NCI-H774 (cell line): ENCODE data around the gene KISS1R.
"Not testable (repeated sequence)": the region's sequence is repeated elsewhere in the genome, so short reads cannot be mapped to it uniquely, and the experiment has no call there.

Source experiments
- DNase-seq: peaks from one replicate; lab custom pipeline; 2025; lab: John Stamatoyannopoulos, UW

KISS1R gene

DNA sequence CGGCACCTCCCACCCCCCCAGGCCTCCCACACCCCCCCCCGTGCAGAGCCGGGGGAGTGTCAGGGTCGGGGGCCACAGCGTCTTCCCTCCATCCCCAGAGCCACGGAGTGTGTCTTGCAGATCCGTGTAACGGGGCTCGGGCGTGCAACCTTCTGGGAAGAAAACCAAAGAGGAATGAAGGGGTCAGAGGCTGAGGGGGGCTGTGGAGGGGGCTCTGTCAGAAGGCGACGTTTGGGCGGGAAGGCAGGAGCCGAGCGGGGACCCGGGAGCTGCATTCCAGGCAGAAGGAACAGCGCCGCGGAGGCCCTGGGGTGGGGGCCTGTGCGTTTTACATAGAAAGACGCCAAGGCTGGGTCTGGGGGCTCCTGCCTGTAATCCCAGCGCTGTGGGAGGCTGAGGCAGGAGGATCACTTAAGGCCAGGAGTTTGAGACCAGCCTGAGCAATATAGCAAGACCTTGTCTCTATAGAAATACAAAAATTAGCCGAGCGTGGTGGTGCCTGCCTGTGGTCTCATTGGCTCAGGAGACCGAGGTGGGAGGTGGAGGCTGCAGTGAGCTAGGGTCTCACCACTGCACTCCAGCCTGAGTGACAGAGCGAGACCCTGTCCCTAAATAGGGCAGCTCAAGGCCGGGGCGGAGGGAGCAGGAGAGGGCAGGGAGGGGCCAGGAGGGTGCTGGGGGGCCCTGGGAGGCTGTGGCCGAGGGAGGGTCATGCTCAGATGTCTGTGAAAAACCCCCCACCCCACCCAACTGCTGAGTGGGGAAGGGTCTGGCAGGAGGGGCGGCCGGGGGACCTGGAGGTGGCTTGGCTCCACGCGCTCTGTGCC is 36.5 kb downstream of the KISS1R start:
- no peak for DNase-seq

DNA sequence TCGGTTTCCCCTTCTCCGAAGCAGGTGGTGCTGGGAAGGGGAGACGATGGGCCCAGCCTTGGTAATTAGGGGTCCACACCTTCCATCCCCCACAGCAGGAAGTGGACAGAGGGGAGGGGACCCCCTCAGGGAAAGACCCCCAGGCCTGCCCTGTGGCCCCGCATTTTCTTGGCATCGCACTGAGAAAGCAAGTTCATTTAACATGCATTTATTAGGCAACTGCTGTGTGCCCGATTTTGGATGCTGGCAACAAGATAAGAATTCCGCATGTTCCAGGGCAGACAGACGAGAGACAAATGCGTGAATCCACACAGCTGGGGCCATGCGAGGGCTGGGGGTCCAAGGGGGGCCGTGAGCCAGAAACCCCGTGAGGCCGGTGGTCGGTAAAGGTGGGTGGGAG is 37.1 kb downstream of the KISS1R start:
- no peak for DNase-seq

DNA sequence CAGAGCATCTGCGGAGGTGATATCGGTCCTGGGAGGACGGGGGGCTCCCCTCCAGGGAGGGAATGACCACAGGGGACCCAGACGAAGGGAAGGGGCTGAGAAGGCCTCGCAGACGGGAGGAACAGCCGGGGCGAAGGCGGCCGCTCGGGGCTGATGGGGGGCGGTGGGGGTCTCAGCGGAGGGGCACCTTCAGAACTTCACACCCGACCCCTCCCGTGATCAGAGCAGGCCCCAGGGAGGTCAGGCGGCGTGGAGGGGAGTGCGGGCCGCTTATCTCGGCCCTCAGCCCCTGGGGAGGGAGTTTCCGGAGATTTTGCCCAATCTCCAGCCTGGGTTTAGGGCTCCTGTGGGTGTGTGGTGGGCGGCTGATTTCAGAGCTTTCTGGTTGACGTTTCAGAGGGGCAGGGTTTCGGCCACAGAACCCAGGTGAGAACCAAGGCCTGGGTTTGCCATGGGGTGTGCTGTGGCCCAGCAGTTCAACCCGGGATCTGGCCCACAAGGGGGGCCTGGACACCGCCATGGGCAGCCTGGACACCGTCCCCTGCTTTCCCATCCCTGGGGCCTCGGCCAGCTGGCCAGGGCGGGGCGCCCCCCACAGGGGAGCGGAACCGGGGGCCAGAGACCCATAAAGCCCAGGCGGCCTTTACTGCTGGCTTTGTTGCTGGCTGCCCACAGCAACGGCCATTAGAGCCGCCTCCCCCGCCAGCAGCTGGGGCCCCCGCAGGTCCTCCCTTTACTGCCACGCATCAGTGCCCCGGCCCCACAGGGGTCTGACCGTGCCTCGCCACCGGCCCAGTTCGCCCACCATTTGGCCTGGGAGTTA is 37.8 kb downstream of the KISS1R start:
- no peak for DNase-seq

DNA sequence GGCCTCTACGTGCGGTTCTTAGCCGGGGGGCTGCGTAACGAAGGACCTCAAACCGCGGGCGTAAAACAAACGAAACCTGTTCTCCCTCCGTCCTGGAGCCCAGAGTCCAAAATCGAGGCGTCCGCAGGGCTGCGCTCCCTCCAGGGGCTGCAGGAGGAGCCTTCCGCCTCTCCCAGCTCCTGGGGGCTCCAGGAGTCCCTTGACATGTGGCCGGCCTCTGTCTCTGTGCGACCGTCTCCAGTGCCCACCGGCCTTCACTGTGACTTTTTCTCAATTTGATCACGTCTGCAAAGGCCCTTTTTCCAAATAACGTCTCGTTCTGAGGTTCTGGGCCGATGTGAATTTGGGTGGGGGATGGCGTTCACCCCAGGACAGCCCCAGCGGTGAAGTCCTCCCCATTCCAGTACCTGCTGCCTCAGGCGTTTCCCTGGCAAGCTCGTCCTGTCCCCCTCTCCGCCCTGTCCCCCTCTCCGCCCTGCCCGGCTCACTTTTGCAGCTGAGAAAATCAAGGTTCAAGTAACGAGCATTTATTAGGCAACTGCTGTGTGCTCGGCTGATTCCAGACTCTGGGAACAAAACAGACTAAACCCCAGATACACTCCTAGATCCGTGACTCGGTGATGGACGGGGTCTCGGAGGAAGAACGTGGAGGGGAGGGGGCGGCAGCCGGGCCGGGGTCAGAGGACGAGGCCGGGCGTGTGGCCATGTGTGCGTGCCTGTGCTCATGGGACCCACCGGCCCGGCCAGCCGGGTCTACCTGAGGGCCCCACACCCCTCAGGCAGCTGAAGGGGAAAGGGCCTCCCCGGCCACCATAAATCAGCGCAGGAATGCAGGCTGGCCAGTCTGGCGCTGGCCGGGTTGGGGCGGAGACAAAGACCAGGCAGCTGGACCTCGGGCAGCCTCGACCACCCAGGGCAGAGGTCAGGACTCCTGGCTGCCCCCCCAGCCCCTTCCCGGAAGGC is 39.0 kb downstream of the KISS1R start:
- no peak for DNase-seq

DNA sequence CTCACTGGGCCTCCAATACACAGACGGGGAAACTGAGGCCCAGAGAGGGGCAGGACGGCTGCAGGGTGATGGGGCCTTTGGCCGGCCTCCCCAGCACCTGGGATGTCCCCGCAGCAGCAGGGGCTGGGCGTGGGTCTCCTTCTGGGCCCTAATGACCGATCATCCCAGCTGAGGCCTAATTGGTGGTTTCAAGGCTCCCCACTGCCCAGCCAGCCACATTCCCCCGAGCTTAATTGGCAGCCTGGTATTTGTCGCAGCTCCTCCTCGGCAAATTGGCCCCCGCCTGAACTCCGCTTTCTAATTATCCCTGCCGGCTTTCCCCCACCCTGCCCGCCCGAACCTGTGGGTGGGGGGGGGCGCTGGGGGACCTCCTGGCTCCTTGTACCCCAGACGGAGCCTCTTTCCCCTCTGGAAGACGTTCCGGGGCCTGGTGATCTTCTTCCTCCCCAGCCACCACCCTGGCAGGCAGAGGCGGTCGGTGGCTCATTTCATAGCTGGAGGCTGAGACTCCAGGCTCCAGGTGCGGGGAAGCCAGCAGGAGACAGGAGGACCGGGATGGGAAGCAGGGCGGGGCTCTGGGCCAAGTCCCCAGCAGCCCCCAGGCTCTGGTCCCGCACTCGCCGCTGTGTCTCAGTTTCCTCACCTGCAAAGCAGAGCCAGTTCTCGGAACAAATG is 39.8 kb downstream of the KISS1R start:
- DNase-seq: no peak

DNA sequence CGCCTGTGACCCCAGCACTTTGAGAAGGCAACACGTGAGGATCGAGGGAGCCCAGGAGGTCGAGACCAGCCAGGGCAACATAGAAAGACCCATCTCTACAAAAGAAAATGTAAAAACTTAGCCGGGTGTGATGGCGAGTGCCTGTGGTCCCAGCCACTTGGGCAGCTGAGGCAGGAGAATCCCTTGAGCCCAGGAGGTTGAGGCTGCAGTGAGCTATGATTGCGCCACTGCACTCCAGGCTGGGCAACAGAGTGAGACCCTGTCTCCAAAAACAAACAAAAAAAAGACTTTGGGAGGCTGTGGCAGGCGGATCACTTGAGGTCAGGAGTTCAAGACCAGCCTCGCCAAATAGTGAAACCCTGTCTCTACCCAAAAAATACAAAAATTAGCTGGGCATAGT is 40.4 kb downstream of the KISS1R start:
- not testable (repeated sequence) for DNase-seq

DNA sequence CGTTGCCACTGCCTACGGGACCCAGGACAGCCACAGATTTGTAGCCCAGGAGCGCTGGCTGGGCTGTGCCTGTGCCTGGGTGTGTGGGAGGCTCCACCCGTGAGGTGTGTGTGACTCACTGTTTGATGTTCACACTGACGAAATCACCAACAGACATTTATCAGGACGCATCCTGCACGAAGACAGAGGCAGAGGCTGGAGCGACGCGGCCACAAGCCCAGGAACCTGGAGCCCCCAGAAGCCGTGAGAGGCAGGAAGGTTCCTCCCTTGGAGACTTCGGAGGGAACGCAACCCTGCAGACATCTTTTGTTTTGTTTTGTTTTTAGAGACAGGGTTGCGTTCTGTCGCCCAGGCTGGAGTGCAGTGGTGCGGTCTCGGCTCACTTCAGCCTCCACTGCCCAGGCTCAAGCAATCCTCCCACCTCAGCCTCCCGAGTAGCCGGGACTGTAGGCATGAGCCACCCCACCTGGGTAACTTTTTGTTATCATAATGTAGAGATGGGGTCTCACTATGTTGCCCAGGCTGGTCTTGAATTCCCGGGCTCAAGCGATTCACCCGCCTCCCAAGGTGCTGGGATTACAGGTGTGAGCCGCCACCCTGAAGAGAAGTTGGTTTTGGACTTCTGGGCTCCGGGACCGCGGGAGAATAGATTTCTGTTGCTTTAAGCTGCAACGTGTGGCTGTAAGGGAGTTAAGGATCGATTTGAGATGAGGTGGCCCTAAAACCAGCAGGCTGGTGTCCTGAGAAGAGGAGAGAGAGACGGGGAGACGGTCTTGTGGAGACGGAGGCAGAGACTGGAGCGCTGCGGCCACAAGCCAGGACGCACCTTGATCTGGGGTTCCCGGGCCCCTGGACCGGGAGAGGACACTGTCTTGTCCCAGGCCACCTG is 42.1 kb downstream of the KISS1R start:
- no peak for DNase-seq

DNA sequence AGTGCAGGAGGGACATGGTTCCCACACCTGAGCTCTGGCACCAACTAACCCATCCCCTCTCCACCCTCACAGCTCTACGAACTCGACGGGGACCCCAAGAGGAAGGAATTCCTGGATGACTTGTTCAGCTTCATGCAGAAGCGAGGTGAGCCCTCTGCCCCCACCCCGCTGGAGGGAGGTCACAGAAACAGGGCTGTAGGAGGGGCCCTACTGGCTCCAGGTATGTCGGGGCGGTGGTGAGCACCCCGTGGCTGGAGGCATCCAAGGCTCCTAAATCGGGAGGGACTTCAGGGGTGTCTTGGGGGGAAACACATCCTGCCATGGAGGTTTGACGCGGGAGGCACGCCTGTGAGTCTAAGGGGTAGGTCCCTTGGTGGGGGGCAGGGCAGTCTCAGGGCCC is 42.9 kb downstream of the KISS1R start:
- DNase-seq: no peak

DNA sequence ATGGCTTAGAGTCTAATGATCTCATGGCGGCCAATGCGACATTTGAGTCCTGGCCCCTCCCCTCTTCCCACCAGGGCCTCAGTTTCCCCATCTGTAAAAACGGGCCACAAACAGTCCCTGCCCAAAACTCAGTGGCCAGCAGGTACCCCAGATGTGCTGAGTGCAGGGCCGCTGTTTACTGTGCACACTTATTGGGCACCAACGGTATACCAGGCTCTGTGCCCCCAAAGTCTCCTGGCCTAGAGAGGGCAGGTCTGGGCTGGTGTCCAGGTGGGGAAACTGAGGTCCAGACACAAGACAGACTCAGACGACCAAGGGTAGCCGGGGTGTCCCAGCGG is 43.4 kb downstream of the KISS1R start:
- DNase-seq: no peak

DNA sequence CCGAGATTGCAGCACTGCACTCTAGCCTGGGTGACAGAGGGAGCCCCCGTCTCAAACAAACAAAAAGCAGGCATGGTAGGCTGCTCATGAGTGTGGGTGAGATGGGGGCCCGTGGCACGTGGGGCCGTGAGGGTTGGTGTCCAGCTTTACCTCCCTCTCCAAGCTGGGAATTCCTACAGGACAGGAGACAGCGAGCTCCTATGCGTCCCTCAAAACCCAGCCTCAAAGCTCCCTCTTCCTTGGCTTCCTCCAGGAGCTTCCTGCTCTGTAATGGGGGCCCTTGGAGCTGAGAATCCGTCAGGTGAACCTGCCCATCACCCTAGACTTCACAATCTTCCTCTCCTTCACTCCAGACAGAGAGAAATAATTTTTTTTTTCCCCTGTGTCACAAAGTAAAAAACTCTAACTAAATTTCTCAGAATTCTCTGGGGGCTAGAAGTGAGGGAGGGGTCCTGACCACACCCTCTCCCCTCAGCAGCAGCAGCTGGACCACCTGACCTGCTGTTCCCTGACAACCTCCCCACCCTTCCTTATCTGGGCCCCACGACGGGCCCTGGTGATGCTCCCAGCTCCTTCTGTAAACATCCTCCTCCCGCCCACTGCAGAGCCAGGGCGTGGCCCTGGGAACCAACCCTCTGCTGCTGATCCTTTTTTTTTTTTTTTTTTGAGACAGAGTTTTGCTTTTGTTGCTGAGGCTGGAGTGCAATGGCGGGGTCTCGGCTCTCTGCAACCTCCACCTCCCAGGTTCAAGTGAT is 44.9 kb downstream of the KISS1R start:
- DNase-seq: no peak

DNA sequence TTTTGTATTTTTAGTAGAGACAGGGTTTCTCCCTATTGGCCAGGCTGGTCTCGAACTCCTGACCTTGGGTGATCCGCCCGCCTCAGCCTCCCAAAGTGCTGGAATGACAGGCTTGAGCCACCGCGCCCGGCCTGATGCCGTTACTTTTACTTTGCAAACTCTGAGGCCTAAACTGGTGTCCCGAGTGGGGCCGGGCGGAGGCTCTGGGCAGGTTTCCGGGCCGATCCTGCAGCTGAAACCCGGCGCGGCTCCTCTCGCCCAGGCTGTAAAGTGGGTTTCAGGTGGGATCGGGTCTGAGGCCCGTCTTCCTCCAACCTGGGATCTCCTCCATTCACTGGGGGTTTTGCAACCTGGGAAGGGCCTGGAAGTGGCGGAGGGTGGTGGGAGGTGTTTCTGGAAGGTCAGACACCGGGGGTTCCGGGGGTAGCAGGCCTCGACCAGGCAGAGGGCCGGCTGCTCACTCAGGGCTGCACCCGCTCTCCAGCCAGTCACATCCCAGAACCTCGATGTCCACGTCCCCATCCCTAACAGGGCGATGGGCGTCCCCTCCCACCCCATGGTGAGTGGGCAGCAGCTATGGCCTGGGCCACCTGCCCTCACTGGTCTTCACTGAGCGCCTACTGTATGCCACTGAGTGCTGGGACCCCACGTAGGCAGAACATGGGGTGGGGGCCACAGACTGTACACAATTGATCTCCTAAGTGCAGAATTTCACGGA is 45.7 kb downstream of the KISS1R start:
- DNase-seq: no peak

DNA sequence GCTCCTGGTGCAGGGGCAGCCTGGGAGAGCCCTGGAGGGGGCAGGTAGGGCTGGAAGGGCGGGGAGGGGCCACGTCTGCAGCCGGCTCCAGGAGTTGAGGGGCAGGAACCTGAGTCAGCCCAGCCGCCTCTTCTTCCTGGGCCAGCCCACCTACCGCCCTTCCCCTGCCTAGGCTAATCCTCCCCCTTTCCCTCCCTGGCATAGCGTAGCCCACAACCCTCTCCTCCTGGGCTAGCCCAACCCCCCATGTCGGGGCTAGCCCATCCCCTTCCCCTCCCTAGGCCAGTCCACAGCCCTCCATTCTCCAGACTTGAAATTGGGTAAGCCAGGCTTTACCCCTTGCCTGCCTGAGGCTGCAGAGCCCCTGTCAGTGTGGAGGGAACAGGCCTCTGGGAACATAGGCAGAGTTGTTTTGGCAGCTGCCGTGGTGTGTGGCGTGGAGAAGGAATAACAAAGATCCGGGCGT is 46.4 kb downstream of the KISS1R start:
- no peak for DNase-seq

DNA sequence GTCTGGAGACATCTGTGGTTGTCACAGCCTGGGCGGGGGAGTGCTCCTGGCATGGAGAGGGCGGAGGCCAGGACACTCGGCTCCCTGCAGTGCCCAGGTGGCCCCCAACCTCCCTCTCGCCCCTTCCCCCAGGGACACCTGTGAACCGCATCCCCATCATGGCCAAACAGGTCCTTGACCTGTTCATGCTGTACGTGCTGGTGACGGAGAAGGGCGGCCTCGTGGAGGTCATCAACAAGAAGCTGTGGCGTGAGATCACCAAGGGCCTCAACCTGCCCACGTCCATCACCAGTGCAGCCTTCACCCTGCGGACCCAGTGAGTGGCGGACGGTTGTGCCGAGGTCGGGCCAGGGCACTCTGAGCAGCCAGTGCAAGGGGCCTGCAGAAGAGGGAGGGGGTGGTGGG is 47.0 kb downstream of the KISS1R start:
- DNase-seq: no peak

DNA sequence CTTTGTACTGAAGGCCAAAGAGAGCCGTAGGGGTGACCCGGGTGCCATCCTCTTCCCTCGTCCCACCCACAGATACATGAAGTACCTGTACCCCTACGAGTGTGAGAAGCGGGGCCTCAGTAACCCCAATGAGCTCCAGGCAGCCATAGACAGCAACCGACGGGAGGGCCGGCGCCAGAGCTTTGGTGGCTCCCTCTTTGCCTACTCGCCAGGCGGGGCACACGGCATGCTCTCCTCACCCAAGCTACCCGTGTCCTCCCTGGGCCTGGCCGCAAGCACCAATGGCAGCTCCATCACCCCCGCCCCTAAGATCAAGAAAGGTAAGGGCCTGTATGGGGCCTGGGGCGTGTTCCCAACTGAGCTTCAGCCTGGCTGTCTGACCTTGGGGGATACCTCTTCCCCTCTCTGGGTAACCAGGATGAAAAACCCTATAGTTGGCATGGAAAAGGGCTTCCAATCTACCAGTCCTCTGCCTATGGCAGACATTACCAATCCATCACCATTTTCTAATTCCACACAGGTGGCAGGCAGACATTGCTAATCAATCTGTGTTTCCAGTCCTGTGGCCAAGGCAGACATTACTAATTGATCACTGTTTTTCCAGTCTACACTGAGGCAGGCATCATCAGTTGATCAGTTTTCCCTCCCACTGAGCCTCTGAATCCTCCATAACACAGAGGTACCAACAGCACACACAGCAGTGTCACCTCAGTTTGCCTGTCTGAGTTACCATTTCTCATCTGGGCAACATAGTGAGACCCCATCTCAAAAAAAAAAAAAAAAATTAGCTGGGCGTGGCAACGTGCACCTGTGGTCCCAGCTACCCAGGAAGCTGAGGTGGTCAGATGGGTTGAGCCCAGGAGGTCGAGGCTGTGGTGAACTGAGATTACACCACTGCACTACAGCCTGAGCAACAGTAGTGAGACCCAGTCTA is 47.9 kb downstream of the KISS1R start:
- DNase-seq: no peak

DNA sequence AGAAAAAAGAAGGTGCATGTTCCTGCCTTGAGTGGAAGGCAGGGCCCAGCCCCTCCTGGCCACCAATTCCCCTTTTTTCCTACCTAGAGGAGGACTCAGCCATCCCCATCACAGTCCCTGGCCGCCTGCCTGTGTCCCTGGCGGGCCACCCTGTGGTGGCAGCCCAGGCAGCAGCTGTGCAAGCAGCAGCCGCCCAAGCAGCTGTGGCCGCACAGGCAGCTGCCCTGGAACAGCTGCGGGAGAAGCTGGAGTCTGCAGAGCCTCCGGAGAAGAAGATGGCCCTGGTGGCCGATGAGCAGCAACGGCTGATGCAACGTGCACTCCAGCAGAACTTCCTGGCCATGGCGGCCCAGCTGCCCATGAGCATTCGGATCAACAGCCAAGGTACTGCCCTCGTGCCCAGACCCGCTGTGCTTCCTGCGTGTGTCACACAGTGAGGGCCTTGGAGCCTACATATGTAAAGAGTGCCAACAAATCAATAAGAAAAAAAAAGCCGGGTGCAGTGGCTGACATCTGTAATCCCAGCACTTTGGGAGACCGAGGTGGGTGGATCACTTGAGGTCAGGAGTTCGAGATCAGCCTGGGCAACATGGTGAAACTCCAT is 49.5 kb downstream of the KISS1R start:
- no peak for DNase-seq
